Muscle of arm (tissue), 14 donors: ENCODE results near the gene SRP72. TPM values are rescaled to one million over a fixed set of nuclear protein-coding genes. Genes with fewer than 3 reads are reported as not detected.
"Not testable (repeated sequence)": the region's sequence is repeated elsewhere in the genome, so short reads cannot be mapped to it uniquely, and the experiment has no call there.

ENCODE experiments used
- DNase-seq: peaks from one replicate; pipeline ENCODE4 v3.0.0-alpha.2; 2013
- long read RNA-seq, 11 donors: transcript quantifications; one replicate each; lab custom pipeline, GENCODE V29; 2026
- polyA plus RNA-seq, 12 donors: library from polyadenylated mRNA; unstranded; fragments of 120-200 nt; gene quantifications; one replicate each; pipeline ENCODE4 v1.2.1, GENCODE V29; 2013; ENCODE audit not compliant: insufficient read length in 12 of 12

SRP72 gene
- 100 to 1,000 TPM in 1 of 12 donors, 10 to 100 TPM in 10, not detected in 1; 63.2 to 139 (median 81.5) TPM for polyA plus RNA-seq
- long read RNA-seq, donor 1, full-length matches to known transcripts: 12 of 55 reads
- long read RNA-seq, donor 1, partial matches to known transcripts: 43 of 55 reads
- long read RNA-seq, donor 1, other reads (novel, unspliced or antisense): 0 of 55 reads
- long read RNA-seq, donor 2, full-length matches to known transcripts: 16 of 29 reads
- long read RNA-seq, donor 2, partial matches to known transcripts: 13 of 29 reads
- long read RNA-seq, donor 2, other reads (novel, unspliced or antisense): 0 of 29 reads
- long read RNA-seq, donor 3, full-length matches to known transcripts: 10 of 16 reads
- long read RNA-seq, donor 3, partial matches to known transcripts: 6 of 16 reads
- long read RNA-seq, donor 3, other reads (novel, unspliced or antisense): 0 of 16 reads
- long read RNA-seq, donor 4, full-length matches to known transcripts: 2 of 2 reads
- long read RNA-seq, donor 4, partial matches to known transcripts: 0 of 2 reads
- long read RNA-seq, donor 4, other reads (novel, unspliced or antisense): 0 of 2 reads
- long read RNA-seq, donor 5, full-length matches to known transcripts: 15 of 54 reads
- long read RNA-seq, donor 5, partial matches to known transcripts: 39 of 54 reads
- long read RNA-seq, donor 5, other reads (novel, unspliced or antisense): 0 of 54 reads
- long read RNA-seq, donor 6, full-length matches to known transcripts: 11 of 11 reads
- long read RNA-seq, donor 6, partial matches to known transcripts: 0 of 11 reads
- long read RNA-seq, donor 6, other reads (novel, unspliced or antisense): 0 of 11 reads
- long read RNA-seq, donor 7, partial matches to known transcripts: 7 of 12 reads
- long read RNA-seq, donor 7, other reads (novel, unspliced or antisense): 0 of 12 reads
- long read RNA-seq, donor 8, full-length matches to known transcripts: 14 of 35 reads
- long read RNA-seq, donor 8, partial matches to known transcripts: 21 of 35 reads
- long read RNA-seq, donor 8, other reads (novel, unspliced or antisense): 0 of 35 reads
- long read RNA-seq, donor 9, full-length matches to known transcripts: 8 of 20 reads
- long read RNA-seq, donor 9, partial matches to known transcripts: 12 of 20 reads
- long read RNA-seq, donor 9, other reads (novel, unspliced or antisense): 0 of 20 reads
- long read RNA-seq, donor 10, full-length matches to known transcripts: 16 of 33 reads
- long read RNA-seq, donor 10, partial matches to known transcripts: 17 of 33 reads
- long read RNA-seq, donor 10, other reads (novel, unspliced or antisense): 0 of 33 reads
- long read RNA-seq, donor 11, full-length matches to known transcripts: 14 of 51 reads
- long read RNA-seq, donor 11, partial matches to known transcripts: 37 of 51 reads
- long read RNA-seq, donor 11, other reads (novel, unspliced or antisense): 0 of 51 reads

DNA sequence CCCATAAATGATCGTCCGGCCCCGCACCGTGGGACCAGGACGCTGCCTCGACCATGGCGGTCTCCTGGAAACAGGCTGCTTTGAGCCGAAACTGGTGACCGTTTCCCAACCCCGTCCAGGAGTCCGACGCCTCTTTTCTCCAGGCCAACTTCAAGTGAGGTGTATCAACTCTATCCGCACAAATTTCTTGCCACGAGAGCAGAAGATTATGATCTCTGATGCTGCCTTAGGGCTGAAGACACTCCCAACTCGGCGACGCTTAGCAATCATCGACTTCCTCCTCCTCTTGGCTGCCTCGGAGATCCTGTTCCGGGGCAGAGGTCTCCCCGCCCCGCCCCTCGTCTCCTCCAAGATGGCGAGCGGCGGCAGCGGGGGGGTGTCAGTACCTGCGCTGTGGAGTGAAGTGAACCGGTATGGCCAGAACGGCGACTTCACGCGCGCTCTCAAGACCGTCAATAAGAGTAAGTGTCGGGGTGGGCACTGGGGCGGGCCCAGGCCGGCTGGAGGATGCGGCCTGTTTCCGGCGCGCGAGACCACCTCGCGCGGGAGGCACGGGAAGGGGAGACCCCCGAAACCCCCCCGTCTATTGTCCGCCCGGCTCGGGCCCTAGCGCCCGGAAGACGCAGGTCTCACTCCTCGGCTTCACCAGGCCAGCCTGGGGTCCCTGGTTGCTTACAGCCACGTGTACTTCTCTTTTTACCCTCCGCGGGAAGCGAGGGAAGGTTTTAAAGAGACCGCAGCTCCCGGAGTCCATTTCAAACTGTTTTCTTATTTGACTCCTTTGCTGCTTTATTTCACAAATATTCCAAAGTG is at the start of gene SRP72:
Gene SRP72 (plus strand): TSS at position 334 of the 813 bp plus-strand sequence. CDS start 19 bp downstream, at position 353.
- DNase-seq: peak; percentile 92

DNA sequence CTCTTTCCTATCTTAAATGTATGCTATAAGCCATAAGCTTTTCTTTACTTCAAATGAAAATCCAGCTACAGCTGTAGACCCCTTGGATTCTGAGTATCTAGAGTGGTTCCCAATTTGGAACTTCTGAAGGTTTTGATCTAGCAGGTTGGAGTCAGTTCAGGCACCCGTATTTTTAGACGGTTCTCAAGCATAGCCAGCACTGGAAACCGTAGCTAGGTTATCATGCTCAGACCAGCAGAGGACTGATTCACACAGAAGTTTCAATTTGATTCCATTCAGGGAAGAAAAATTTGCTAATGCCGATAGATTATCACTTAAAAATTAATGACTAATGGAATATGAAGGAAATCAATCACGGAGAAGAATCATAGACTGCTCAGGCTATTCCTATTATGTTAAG is 43.2 kb upstream of the SRP72 start:
- DNase-seq: no peak

DNA sequence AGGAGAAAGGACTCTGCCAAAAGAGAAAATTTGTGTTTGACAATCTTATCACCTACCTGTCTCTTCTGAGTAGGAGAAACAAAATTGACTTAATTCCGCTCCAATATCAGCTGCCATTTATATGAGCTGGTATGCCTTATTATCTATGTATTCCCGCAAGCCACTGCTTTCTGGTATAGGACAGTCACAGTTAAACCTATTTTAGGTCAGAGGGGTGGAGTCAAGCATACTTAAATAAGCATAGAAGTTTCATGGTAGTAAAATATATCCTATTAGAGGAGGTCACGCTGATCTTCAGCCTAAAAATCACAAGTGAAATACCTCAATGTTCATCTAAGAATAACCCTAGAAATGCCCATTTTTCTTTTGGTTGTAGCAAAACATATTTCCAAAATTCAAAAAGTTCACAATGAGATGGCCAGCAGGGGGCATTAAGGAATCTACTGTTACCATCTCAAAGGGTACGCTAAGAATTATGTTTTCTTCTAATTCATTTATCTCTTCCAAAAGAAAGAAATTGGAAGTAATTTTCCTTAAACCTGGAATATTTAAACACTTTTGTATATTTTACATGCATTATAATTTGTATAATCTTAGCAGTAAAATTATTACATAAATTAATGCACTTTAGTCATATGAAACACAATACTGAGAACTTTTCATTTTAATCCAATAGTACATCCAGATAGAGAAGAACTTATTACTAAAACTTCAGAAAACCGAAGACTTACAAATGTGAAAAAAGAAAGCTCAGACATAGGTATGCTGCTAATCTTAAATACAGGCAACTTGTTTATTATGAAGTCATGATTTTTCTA is 42.5 kb upstream of the SRP72 start:
- no peak for DNase-seq

- DNase-seq: no peak
Observed at GRCh38 chr4:56425518-56425917, 41.9 kb upstream of the SRP72 start.

GRCh38 chr4:56426273-56426672 is 41.1 kb upstream of the SRP72 start:
- DNase-seq: no peak

GRCh38 chr4:56427179-56427578 is 40.2 kb upstream of the SRP72 start:
- DNase-seq: no peak

DNA sequence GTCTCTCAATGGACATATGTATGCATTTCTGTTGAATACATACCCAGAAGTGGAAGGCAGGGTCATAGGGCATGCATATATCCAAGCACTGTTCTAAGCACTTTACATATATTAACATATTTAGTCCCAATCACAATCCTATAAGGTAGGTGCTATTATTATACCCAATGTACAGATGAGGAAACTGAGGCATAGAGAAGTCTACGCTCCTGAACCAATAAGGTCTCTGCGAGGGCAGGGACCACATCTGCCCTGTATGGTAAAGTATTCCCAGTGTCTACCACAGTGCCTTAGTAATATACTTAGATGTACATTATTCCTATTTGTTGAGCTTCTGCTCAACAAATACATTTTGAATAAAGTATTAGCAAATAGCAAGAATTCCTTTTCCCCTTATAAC is 37.2 kb upstream of the SRP72 start:
- no peak for DNase-seq

GRCh38 chr4:56433280-56433679 is 34.1 kb upstream of the SRP72 start:
- no peak for DNase-seq

- DNase-seq: peak; percentile 43
Observed at GRCh38 chr4:56434599-56435139, 32.7 kb upstream of the SRP72 start.

DNA sequence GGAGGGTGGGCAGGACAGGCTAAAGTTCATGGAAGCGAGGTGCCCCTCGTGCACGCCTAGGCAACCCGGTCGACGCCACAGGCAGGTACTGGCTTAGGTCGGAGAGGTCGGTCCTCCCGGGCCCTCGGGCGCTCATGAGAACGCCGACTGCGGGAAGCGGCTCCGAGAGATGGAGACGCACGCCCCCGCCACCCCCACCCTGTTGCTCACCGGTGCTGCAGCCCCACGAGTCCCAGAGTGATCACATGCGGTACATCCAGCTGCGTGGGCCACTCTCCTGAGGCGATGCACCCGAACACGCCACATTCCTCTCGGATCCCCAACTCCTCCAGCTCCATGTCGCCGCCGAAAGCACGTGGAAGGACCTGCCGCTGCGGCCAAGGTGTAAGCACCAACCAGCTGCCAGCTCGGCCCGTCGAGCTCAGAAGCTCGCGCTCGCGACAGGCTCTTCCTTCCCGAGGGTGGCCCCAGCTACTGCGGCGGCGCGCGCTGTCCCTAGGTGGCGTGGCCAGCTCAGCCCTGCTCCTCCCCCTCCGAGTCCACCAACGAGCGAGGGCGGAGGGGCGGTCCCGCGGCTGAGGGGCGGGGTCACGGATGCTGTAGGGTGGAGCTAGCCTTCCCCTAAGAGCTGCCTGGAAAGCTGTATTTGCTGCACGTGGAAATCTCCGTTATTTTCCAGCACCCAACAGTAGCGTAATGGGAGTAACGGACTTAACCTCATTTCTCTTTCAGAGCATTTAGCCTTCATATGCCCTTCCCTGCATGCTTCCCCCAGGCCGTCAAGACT is 32.1 kb upstream of the SRP72 start, which contains the start of gene PPAT:
Gene PPAT (minus strand): TSS at position 476 of the 787 bp plus-strand sequence. CDS start 138 bp downstream, at position 338.
- DNase-seq: peak; percentile 99

DNA sequence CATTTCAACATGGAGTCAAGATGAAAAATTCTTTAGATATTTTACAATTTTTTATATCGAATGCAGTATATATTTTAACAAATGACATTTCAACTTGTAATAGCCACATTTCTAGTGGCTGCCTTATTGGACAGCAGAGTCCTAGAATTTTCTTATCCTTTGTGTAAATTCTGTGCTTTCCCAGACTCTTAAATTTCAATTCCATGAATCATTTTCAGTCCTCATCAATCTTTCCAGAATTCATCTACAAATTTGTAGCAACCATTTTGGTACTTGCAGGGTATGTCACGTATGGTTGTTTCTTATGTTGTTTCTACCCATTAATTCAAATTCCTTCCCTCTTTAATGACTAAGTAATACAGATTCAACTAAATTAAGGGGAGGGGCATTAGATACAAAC is 28.7 kb upstream of the SRP72 start:
- DNase-seq: no peak

- DNase-seq: no peak
Observed at GRCh38 chr4:56440983-56441382, 26.4 kb upstream of the SRP72 start.

- no peak for DNase-seq
Observed at GRCh38 chr4:56444719-56445118, 22.7 kb upstream of the SRP72 start.

- DNase-seq: no peak
Observed at GRCh38 chr4:56445699-56446098, 21.7 kb upstream of the SRP72 start.

GRCh38 chr4:56448301-56448700 is 19.1 kb upstream of the SRP72 start:
- no peak for DNase-seq

- not testable (repeated sequence) for DNase-seq
Observed at GRCh38 chr4:56449475-56449874, 17.9 kb upstream of the SRP72 start.

GRCh38 chr4:56450342-56450741 is 17.1 kb upstream of the SRP72 start:
- no peak for DNase-seq

- no peak for DNase-seq
Observed at GRCh38 chr4:56460085-56460484, 7.3 kb upstream of the SRP72 start.
